ENCODE measurements around the gene TH.

DNA sequence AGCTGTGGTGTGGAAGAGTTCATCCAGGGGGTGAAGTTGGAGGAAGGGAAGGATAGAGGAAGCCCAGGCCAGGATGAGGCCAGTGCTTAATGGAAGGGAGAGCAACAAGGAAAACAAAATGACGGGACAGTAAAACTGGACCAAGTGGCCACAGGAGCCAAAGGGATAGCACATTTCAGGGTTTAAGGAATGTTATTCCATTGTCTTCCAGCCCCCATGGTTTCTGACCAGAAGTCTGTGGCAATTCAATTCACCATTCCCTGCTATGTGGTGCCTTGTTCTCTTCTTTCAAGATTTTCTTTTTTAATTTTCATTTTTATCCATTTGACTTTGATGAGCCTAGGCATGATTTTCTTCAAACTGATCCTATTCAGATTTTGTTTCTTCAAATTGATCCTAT, 54.9 kb downstream of the TH start:
- TF ChIP-seq, protein P1, sequence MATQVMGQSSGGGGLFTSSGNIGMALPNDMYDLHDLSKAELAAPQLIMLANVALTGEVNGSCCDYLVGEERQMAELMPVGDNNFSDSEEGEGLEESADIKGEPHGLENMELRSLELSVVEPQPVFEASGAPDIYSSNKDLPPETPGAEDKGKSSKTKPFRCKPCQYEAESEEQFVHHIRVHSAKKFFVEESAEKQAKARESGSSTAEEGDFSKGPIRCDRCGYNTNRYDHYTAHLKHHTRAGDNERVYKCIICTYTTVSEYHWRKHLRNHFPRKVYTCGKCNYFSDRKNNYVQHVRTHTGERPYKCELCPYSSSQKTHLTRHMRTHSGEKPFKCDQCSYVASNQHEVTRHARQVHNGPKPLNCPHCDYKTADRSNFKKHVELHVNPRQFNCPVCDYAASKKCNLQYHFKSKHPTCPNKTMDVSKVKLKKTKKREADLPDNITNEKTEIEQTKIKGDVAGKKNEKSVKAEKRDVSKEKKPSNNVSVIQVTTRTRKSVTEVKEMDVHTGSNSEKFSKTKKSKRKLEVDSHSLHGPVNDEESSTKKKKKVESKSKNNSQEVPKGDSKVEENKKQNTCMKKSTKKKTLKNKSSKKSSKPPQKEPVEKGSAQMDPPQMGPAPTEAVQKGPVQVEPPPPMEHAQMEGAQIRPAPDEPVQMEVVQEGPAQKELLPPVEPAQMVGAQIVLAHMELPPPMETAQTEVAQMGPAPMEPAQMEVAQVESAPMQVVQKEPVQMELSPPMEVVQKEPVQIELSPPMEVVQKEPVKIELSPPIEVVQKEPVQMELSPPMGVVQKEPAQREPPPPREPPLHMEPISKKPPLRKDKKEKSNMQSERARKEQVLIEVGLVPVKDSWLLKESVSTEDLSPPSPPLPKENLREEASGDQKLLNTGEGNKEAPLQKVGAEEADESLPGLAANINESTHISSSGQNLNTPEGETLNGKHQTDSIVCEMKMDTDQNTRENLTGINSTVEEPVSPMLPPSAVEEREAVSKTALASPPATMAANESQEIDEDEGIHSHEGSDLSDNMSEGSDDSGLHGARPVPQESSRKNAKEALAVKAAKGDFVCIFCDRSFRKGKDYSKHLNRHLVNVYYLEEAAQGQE (IDR thresholded peaks at IDR 0.05; ENCODE audit: insufficient read depth in 1 of 2, low read depth in 2 of 2, low read length in 1 of 2), result no peak
- TF ChIP-seq, protein P2, sequence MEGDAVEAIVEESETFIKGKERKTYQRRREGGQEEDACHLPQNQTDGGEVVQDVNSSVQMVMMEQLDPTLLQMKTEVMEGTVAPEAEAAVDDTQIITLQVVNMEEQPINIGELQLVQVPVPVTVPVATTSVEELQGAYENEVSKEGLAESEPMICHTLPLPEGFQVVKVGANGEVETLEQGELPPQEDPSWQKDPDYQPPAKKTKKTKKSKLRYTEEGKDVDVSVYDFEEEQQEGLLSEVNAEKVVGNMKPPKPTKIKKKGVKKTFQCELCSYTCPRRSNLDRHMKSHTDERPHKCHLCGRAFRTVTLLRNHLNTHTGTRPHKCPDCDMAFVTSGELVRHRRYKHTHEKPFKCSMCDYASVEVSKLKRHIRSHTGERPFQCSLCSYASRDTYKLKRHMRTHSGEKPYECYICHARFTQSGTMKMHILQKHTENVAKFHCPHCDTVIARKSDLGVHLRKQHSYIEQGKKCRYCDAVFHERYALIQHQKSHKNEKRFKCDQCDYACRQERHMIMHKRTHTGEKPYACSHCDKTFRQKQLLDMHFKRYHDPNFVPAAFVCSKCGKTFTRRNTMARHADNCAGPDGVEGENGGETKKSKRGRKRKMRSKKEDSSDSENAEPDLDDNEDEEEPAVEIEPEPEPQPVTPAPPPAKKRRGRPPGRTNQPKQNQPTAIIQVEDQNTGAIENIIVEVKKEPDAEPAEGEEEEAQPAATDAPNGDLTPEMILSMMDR (IDR thresholded peaks at IDR 0.05), result no peak
- TF ChIP-seq POLR2AphosphoS5 (IDR thresholded peaks at IDR 0.05; ENCODE audit: low read depth, low read length) (no peak), TCF7L2 (IDR thresholded peaks at IDR 0.05; ENCODE audit: low read depth, low read length) (no peak)

All from Panc1 (cell line).